ENCODE measurements around the gene LPP. TPM values are rescaled to one million over a fixed set of nuclear protein-coding genes. Genes with fewer than 3 reads are reported as not detected.

The LPP gene
- total RNA-seq, 1 experiment from 2014 or later, result 120 TPM

DNA sequence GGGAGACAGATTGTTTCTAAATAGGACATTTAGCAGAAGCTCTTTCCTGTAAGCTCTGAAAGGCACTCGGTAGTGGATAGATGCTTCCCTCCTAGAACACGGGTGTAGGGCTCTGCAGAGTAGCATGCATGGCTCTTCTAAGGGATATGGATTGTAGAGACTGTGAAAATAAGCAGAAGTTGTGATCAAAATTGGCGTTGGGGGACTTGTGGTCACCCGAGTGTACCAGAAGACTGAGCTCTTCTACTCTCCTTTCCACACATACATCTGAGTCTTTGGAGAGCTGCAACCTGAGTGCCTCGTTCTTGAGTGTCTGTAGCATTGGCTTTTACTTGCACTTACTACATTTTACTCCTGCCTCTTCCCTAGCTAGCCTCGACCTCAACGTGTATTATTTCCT, 197.7 kb downstream of the LPP start:
- Mint-ChIP-seq H3K27me3 (ENCODE audit: insufficient read depth, unreplicated experiment) (no peaks in the 10 kb centered on the region), H3K36me3 (ENCODE audit: insufficient read depth, unreplicated experiment) (peaks cover 19% of the 10 kb centered on the region), H3K4me1 (ENCODE audit: low read depth, unreplicated experiment) (peaks cover 34% of the 10 kb centered on the region), H3K27ac (ENCODE audit: unreplicated experiment) (no peak overlapping the region), H3K9me3 (ENCODE audit: unreplicated experiment) (no peaks in the 10 kb centered on the region), H3K4me3 (ENCODE audit: unreplicated experiment) (no peak overlapping the region)
- H3K9me3 ChIP-seq, result no peaks in the 10 kb centered on the region
- H3K36me3 ChIP-seq (ENCODE audit: control insufficient read depth, insufficient read depth, low read length), result peaks cover 1% of the 10 kb centered on the region; the same call in 1 of the 2 replicates
- DNase-seq, result no peak
- TF ChIP-seq, protein P1, sequence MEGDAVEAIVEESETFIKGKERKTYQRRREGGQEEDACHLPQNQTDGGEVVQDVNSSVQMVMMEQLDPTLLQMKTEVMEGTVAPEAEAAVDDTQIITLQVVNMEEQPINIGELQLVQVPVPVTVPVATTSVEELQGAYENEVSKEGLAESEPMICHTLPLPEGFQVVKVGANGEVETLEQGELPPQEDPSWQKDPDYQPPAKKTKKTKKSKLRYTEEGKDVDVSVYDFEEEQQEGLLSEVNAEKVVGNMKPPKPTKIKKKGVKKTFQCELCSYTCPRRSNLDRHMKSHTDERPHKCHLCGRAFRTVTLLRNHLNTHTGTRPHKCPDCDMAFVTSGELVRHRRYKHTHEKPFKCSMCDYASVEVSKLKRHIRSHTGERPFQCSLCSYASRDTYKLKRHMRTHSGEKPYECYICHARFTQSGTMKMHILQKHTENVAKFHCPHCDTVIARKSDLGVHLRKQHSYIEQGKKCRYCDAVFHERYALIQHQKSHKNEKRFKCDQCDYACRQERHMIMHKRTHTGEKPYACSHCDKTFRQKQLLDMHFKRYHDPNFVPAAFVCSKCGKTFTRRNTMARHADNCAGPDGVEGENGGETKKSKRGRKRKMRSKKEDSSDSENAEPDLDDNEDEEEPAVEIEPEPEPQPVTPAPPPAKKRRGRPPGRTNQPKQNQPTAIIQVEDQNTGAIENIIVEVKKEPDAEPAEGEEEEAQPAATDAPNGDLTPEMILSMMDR (IDR thresholded peaks at IDR 0.05; ENCODE audit: insufficient read depth in 1 of 2, low read depth in 1 of 2, low read length in 1 of 2, severe bottlenecking in 1 of 2, unreplicated experiment in 1 of 2), result no peak
- no TSS peak for BruUV-seq (replicated peaks)
- H3K4me1 ChIP-seq, result peaks cover 38% of the 10 kb centered on the region
- H3K4me3 ChIP-seq (ENCODE audit: low read depth, low read length), result no peak overlapping the region
- no peaks in the 10 kb centered on the region for H3K27me3 ChIP-seq (replicated peaks; ENCODE audit: control insufficient read depth, insufficient read depth, low read length)
- POLR2A ChIA-PET, result interaction anchor here (0.7 kb wide), 1 partner anchor 234 kb away, joined by 3 read pairs; no protein-coding TSS in a partner anchor
- CTCF ChIA-PET, result no interaction called here
- intact Hi-C loops (cut with micrococcal nuclease; ENCODE audit: unreplicated experiment), result no loop called here

DNA sequence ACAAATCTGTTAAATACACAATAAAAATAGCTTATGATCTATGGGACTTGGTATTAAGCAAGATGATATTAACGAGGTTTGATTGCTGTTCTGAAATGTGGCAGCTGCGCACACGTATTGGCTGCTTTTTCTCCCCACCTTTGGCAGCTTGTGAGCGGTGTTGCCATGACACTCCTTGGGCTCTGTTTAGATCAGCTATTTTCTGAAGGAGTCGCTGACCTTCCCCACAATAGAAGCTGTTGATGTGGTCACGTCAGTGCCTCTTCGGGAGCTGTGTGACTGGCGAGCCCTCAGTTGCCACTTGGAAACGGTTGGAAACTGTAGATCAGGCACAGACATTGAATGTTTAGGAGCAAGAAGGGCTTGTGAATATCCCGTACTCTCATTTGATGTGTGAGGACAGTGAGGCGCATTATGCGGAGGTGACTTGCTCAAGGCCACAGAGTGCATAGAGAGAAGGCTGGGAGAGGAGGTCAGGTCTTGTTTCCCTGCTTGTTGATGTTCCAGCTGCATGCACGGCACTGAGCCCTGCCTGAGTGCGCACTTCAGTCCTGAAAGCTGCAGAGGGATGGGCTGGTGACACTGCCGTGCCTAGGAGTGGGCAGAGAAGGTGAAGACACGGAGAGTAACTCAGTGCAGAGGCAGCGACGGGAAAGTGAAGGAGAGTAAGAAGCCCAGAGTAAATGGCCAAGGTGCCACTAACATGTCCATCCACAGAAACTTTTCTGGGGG, 198.4 kb downstream of the LPP start:
- CTCF ChIA-PET, result no interaction called here
- Histone ChIP-seq H3K36me3 (ENCODE audit: control insufficient read depth, insufficient read depth, low read length) (peaks cover 1% of the 10 kb centered on the region; the same call in 1 of the 2 replicates), H3K27me3 (replicated peaks; ENCODE audit: control insufficient read depth, insufficient read depth, low read length) (no peaks in the 10 kb centered on the region), H3K4me3 (ENCODE audit: low read depth, low read length) (no peak overlapping the region), H3K9me3 (no peaks in the 10 kb centered on the region), H3K4me1 (peaks cover 31% of the 10 kb centered on the region)
- no peaks in the 10 kb centered on the region for H3K27me3 Mint-ChIP-seq (ENCODE audit: insufficient read depth, unreplicated experiment)
- H3K9me3 Mint-ChIP-seq (ENCODE audit: unreplicated experiment), result no peaks in the 10 kb centered on the region
- H3K27ac Mint-ChIP-seq (ENCODE audit: unreplicated experiment), result no peak overlapping the region
- POLR2A ChIA-PET, result interaction anchor here (0.7 kb wide), 1 partner anchor 233 kb away, joined by 3 read pairs; no protein-coding TSS in a partner anchor
- TF ChIP-seq, protein P1 (IDR thresholded peaks at IDR 0.05; ENCODE audit: insufficient read depth in 1 of 2, low read depth in 1 of 2, low read length in 1 of 2, severe bottlenecking in 1 of 2, unreplicated experiment in 1 of 2), result no peak
- no peak for DNase-seq
- H3K4me1 Mint-ChIP-seq (ENCODE audit: low read depth, unreplicated experiment), result peaks cover 31% of the 10 kb centered on the region
- no TSS peak for BruUV-seq (replicated peaks)
- no peak overlapping the region for H3K4me3 Mint-ChIP-seq (ENCODE audit: unreplicated experiment)
- peaks cover 24% of the 10 kb centered on the region for H3K36me3 Mint-ChIP-seq (ENCODE audit: insufficient read depth, unreplicated experiment)
- intact Hi-C loops (cut with micrococcal nuclease; ENCODE audit: unreplicated experiment), result no loop called here

DNA sequence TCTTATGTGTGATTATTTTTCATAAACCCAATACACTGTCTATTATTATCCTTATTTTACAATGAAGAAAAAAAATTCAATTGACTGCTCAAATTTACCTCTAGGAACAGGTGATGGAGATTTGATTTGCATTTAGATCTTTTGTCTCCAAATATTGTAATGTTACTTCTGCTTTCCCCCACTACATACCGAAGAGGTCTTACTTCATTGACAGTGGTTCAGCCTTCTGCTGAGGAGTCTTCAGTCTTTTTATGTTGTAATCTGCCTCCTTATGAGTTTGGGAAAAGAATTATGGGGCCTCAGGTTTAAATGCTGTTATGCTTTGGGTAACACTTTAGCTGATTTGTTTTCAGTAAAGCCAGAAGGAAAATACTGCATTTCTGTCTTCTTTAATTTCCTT, 199.5 kb downstream of the LPP start:
- Mint-ChIP-seq H3K27ac (ENCODE audit: unreplicated experiment) (no peak overlapping the region), H3K9me3 (ENCODE audit: unreplicated experiment) (no peaks in the 10 kb centered on the region), H3K36me3 (ENCODE audit: insufficient read depth, unreplicated experiment) (peaks cover 27% of the 10 kb centered on the region), H3K4me3 (ENCODE audit: unreplicated experiment) (no peak overlapping the region), H3K4me1 (ENCODE audit: low read depth, unreplicated experiment) (peaks cover 26% of the 10 kb centered on the region), H3K27me3 (ENCODE audit: insufficient read depth, unreplicated experiment) (no peaks in the 10 kb centered on the region)
- intact Hi-C loops (cut with micrococcal nuclease; ENCODE audit: unreplicated experiment), result no loop called here
- CTCF ChIA-PET, result no interaction called here
- POLR2A ChIA-PET, result no interaction called here
- Histone ChIP-seq H3K4me1 (peaks cover 21% of the 10 kb centered on the region), H3K9me3 (no peaks in the 10 kb centered on the region), H3K4me3 (ENCODE audit: low read depth, low read length) (no peak overlapping the region), H3K36me3 (ENCODE audit: control insufficient read depth, insufficient read depth, low read length) (no peaks in the 10 kb centered on the region), H3K27me3 (replicated peaks; ENCODE audit: control insufficient read depth, insufficient read depth, low read length) (no peaks in the 10 kb centered on the region)
- no TSS peak for BruUV-seq (replicated peaks)
- DNase-seq, result no peak
- TF ChIP-seq, protein P1 (IDR thresholded peaks at IDR 0.05; ENCODE audit: insufficient read depth in 1 of 2, low read depth in 1 of 2, low read length in 1 of 2, severe bottlenecking in 1 of 2, unreplicated experiment in 1 of 2), result no peak

Data from Caco-2 (cell line).